PC-9 (cell line): ENCODE results near the gene DPP4.

Experiments used
- EZH2 ChIP-seq: fragments of 200-600 bp; sonication (generic); IDR thresholded peaks from 2 replicates; pipeline ENCODE4 v1.8.0; 2017; ENCODE audit warnings: antibody characterized with exemption, low read depth
- TF ChIP-seq, protein P1 (sequence below): fragments of 200-600 bp; sonication (generic); conservative IDR thresholded peaks from 2 replicates; pipeline ENCODE4 v1.6.1; 2017; ENCODE audit warnings: mixed run types, antibody characterized with exemption, mild to moderate bottlenecking, moderate library complexity

- TF ChIP-seq, protein P1, sequence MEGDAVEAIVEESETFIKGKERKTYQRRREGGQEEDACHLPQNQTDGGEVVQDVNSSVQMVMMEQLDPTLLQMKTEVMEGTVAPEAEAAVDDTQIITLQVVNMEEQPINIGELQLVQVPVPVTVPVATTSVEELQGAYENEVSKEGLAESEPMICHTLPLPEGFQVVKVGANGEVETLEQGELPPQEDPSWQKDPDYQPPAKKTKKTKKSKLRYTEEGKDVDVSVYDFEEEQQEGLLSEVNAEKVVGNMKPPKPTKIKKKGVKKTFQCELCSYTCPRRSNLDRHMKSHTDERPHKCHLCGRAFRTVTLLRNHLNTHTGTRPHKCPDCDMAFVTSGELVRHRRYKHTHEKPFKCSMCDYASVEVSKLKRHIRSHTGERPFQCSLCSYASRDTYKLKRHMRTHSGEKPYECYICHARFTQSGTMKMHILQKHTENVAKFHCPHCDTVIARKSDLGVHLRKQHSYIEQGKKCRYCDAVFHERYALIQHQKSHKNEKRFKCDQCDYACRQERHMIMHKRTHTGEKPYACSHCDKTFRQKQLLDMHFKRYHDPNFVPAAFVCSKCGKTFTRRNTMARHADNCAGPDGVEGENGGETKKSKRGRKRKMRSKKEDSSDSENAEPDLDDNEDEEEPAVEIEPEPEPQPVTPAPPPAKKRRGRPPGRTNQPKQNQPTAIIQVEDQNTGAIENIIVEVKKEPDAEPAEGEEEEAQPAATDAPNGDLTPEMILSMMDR = no peak
- no peak for TF ChIP-seq EZH2
These were observed 44.6 kb downstream of the DPP4 start for GRCh38 chr2:162029287-162029901.
